HK-2 (cell line): ENCODE results near the gene ETV6.
A peak's percentile ranks its signal among the peaks of the same experiment; 100 is the strongest.
"Not testable (repeated sequence)": the region's sequence is repeated elsewhere in the genome, so short reads cannot be mapped to it uniquely, and the experiment has no call there.

ENCODE experiments used
- DNase-seq: peaks from one replicate; pipeline ENCODE4 v3.0.0-alpha.2; 2018; ENCODE audit not compliant: unreplicated experiment

Gene ETV6

DNA sequence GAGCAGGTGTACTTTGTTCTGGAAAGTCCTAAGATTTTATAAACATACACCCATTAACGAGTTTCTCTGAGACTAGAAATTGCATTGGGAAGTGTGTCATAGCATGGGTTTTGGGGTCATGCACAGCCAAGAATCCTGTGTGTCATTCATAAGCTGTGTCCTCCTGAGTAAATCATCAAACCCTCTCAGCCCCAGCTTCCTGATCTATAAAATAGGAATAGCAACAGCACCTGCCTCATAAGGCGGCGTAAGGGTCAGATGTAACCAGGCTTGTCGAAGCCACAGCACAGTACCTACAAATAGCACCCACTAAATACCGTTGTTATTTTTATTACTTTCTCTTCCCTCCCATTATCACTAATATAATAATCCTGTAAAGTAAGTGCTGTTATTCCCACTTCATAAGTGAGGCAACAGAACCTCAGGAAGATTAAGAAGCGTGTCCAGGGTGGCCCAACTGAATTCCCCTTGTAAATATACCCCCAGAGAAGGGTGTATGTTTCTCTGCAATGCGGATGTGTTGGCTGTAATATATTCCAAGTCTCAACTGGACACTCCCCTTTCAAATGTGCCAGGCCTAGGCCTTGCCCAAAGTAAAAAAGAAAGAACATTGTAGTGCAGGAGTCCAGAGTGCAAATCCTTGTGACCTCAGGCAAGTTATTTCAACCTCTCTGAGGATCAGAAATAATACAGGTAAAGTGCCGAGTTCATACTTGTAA lies 233.0 kb downstream of the ETV6 start:
- peak; percentile 36 for DNase-seq

DNA sequence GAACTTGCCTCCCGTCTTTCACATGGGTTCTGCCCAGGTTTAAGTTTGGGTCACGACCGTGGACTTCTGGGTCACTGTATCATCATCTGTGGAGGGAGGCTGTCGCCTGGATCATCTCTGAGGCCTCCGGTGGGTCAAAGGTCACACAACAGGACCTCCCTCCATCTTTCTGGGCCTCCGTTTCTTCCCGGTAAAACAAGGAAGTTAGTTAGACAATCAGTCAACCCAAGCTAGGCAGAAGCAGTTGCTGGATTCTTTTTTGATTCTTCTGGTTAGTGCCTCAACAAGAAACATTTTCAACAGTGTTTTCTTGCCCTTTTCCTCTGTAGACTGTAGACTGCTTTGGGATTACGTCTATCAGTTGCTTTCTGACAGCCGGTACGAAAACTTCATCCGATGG lies 234.6 kb downstream of the ETV6 start:
- no peak for DNase-seq

DNA sequence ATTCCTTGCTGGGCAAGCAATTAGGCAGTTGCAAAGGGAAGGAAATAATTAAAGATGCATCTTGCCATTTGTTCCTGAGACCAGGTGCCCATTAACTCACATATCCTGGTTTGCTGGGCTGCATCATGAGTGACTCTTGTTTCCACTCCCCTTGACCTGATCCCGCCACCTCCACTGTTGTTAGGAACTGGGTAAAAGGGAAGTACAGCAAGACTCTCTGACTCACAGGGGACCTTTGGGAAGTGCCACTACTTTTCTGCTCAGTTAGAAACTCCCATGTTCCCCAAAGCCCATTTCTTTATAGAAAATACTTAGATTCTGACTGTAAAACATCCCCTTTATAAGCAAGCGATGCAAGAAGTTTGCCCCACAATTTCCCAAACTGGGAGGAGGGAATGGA lies 235.2 kb downstream of the ETV6 start:
- peak; percentile 60 for DNase-seq

DNA sequence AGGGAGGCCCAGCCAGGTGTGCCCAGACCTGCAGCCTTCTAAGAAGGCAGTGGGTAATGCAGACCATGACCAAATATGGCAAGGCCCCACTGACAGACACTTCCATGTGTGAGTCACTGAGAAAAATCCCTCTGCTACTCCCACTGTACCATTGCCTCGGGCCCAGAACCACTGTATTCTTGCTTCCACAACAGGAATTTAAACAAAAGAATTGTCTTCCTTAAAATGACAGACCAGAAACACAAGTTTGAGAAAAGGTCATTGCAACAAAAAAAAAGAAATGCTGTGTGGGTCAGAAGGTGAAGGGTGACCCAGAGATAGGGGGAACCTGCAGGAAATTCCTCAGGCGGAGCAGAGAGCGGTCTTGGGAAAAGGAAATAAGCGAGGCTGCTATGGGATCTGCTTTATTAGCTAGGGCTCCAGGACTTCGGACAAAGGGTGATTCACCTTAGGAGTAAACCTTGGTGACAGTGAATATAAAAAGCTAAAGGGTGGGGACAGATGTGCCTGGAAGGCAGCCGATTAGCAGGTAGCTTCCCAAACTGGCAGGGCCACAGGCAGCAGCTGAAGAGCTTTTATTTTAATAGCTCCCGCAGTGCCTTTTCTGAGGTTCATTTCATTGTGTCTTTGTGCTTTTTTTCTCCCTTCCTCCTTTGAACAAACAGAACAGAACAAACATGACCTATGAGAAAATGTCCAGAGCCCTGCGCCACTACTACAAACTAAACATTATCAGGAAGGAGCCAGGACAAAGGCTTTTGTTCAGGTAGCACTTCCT lies 236.0 kb downstream of the ETV6 start:
- peak; percentile 58 for DNase-seq

DNA sequence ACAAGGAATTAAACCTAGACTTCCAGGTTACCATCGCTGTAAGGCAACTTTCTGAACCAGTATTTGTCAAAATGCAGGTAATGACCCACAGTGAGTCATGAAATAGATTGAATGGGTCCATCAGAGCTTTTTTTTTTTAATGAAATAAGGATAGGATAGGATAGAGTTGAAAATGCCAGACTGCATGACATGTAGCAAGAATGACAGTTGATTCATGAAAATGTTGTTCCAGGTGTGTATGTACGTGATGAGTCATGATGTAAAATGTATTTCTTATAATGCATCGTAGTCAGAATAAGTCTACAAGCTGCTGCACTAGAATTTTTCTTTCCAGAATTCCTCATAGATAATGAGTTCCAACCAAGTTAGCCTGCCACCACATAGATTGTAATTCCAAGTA lies 236.9 kb downstream of the ETV6 start:
- no peak for DNase-seq

DNA sequence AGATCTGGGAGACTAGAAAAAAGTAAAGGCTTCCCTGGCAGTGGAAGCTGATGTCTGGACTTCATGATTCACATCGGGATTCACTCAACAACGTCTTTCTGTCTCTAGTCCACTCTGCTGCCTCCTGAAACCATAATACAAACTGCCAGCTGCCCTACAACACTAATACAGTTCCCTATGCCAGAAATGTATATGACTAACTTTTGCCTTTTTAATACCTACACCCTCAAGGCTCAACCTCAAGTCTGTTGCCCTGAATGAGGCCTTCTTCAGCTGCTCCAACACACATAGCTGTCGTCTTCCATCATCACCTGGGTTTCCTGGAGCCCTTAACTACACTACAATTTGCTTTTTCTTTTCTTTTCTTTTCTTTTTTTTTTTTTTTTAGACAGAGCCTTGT lies 238.6 kb downstream of the ETV6 start:
- no peak for DNase-seq

DNA sequence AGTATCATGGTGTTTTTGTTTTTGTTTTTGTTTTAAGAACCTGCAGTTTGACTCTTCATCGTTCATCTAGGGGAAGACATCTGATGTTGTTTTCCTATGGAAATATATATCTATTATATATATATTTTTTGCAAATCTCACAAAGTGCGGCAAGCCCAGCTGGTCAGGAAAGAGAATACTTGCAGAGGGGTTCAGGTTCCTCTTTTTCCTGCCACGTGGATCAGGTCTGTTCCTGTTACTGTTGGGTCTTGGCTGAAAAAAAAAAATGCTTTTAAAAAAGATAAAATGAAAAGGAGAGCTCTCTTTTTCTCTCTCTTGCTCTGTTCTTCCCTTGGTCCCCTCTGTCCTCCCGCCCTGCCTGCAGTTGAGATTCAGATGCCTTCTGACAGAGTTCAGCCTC lies 241.9 kb downstream of the ETV6 start:
- DNase-seq: no peak

DNA sequence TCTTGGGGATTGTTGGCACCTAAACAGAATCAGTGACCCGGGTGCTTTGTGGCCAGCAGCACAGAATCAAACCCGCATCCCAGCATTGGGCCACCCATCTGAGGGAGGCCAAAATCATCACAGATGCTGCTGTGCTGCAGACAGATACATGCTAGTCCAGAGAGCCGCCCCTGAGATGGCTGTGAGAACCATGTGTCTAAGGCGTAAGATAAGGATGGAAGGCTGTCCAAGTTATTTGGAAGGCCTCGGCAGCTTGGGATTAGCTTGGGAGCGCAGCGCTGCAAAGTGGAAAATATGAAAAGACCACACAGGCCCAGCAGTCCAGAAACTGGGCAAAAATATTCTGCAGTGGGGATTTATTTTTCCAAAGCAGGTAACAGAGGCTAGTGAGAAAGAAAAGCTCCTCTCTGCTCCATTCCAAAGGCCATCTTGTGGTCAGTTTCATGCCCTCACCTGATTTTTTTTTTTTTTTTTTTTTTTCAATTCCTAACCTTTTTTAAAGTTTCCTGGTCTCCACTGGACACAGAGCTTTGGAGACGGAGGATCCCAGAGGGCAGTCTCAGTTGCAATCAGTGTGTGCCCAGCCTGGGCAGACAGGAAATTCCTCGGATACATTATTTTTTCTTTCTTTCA lies 242.4 kb downstream of the ETV6 start:
- DNase-seq: no peak

DNA sequence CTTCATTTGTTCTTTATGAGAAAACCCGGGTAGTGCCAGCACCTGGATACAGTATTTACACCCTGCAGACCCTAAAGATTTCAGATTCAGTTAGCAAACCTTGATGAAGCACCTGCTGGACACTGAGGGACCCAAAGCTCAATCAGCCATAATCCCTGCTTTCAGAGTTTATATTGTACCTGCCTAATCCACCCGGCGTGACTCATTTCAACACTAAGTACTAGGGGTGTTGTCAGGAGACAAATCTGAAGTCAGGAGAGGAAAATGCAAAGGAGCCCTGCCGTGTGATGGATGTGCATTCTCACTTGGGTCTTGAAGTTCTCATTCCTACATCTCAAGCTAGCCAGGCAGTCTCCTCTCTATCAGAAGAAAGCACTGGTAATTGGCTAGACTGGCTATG lies 244.5 kb downstream of the ETV6 start:
- no peak for DNase-seq

DNA sequence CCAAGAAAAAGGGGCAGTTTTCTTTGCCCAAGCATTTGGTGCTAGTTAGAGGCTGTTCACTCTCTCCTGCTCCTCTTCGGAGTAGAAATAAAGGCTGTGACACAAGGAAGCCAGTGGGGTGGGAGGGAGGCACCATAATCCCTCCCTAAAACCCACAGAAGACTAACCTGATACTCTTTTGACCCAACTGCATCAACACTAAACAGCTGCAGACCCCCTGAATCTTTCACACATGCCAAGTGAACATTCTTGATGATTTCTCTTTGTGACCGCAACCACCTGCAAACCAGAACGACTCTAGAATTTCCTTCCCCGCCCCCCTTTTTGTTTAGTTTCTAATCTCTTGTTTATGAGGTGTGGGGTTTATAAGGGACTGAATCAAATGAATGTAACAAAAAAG lies 245.4 kb downstream of the ETV6 start:
- no peak for DNase-seq

DNA sequence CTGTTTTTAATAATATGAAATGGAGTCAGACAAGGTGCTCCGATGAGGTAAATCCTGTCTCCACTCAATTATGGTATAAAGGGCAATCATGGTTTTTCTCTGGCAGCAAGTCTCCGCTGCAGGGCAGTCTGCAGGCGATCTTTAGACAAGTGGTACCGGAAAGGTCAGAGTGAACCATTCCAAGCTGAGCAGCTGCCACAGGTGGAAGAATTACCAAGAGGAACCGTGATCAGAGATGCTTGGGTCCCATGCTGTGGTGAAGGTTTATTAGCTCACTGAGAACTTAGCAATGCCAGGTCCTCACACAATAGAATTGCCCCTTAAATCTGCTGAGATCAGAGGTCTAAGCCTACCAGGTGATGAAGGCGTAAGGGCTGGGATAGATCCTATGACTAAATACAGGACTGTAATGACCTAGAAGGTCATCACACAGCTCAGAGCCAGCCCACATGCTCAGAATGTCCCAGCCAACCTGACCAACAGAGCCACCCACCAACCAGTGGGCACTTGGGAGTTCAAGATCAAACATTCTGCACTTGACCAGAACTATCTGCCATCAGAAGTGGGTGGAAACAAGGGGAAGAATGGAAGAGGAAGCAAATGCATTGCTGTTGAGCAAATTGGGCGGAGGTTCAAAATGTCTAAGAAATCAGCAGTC lies 246.1 kb downstream of the ETV6 start:
- DNase-seq: no peak

DNA sequence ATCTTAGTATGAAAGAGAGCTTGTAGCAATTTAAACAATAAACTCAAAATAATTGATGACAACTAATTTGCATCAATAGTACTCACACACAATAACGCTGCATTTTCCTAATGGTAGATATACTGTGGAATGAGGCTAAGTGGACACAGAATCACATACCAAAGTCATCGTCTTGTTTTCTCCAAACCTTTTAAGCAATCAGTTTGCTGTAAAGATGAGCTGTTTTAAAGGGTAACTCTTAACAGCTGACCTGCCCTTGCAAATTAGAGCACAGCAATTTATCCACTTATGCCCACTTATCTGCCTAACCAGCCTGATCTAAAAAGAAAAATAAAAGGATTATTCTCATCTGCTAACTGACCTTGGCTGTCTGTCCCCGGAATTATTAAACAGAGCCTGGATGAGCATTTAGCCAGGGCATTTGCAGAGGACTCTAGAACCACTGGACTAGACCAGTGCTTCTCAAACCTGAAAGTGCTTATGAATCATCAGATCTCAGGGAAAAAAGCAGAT lies 247.0 kb downstream of the ETV6 start:
- DNase-seq: no peak

DNA sequence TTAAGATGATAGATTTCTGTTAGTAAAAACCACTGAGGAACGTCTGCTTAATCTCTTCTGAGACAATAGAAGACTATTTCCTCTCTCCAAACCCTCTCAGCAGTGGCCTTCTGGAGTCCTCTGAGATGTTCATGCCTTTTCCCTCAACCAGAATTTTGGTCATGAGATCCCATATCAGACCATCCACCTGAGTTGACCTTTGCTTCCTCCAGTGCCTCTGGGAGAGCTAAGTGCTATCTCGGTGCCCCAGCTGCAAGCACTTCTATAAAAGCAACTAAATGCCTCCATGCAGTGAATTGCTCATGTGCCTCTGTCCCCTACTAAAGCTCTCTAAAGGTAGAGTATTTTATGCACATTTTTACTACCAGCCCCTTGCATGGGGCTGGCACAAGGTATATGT lies 248.4 kb downstream of the ETV6 start:
- no peak for DNase-seq

DNA sequence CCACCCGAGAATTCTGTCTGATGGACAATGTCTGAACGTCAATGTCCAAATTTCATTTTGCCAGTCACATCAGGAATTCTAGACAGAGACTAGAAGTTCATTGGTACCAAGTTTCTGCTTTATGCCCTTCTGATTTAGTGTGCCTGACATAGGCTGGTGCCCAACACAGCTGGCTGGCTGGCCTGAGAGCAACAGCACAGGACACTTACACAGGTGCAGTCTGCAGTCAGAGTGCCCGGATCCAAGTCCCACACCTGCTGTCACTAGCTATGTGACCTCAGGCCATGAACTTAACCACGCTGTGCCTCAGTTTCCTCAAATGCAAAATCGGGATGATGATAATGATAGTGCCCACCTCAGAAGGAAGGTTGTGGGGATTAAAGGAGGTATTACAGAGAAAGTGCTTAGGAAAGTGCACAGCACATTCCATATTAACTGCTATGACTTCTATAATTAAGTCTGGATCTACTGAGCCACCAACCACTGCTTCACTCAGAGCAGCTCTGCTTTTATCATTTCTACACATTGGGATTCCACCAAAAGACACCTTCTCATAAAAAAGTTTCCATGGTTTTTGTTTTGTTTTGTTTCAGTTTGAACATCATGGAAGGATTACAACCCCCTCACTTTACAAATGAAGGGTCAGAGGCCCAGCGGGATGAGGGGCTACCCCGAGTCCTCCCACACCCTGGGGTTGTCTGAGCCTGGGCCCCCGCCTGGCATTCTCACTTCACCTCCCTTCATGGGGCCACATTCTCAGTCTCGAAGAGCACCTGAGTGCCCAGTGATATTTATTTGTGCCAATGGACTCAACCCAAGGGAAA lies 252.4 kb downstream of the ETV6 start:
- DNase-seq: no peak

DNA sequence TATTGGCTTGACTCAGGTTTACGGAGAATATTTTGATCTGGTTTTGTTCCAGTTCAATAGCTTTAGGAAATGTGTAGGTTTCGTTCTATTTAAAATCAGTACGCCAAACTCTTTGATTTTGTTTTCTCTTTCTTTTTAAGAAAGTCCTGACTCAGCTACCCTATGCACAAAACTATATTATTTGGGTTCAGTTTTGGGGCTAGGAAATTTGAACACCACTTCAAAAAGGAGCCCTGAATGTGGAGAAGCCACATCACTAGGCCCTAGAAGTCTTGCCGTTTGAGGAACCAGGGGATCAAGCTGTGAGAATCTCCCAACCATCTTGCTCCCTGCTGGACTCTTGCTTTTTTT lies 253.0 kb downstream of the ETV6 start:
- DNase-seq: no peak

DNA sequence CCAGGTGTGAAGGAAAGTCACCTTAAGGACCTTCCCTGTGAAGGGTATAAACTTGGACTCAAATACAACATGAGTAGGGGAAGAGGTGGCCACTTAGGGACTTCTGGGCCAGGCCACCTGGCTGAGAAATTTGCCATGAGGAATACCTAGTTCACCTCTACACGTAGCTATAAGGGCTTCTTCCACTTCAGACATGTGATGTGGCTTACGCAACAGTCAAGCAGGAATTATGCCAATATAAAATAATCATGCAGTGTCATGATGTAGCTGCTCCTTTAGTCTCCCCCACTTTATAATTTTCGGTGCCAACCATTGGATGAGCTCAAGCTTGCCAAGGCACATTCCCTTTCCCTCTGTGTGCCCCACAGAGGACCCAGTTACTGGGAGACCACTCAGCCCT lies 254.7 kb downstream of the ETV6 start:
- no peak for DNase-seq

DNA sequence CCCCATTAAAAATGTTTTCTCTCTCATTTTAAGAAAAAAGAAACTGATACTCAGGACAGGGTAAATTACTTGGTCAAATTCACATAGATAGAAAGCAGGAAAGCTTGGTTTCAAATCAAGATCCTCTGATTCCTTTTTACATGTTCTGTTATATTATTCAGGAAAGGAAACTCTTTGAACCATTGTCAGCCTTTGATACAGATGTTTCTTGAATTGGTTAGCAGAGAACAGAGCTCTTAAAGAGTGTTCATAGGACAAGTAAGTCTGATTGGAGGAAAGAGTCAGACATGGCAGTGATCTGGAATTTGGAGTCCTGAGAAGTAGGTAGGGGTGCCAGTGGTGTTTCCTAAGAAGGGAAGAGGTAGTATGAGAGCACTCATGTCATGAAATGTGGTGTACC lies 256.1 kb downstream of the ETV6 start:
- DNase-seq: no peak

DNA sequence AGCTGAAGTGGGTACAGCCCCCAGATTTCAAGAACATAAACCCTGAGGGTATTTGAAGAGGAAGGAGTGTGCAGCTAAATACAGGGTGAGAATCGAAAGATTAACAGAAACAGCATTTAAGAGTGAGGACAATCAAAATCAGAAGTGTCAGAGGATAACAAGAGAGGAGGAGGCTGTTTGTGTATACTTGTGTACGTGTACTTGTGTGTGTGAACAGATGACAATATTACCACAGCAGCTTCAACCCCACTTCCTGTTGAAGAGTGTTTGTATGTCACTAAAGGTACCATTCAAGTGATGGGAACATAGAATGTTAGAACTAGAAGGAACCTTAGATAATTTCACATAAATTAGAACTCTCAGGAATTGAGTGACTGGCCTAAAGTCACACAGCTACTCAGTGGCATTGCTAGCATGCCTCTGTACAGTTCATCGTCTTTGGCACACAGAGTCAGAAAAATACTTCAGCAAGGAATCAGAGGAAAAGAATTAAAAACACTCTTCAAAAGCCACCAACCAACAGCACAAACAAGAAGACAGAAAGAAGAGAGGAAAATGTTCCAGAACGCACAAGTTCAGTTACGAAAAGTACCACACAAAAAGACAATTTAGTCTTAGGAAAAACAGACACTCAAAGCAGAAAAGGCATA lies 256.9 kb downstream of the ETV6 start:
- DNase-seq: no peak

DNA sequence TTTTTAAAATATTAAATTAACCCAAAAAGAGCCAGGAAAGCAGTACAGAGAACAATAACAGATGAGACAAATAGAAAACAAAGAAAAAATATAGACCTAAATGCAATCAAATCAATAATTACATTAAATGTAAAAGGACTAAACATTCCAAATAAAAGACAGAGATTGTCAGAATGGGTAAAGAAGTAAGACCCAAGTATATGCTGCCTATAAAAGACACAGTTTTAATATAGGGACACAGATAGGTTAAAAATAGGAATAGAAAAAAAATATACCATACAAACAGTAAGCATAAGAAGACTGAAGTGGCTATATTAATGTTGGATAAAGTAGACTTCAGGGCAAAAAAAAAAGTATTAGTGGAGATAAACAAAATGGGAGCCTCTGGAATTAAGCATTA lies 258.2 kb downstream of the ETV6 start:
- DNase-seq: no peak

DNA sequence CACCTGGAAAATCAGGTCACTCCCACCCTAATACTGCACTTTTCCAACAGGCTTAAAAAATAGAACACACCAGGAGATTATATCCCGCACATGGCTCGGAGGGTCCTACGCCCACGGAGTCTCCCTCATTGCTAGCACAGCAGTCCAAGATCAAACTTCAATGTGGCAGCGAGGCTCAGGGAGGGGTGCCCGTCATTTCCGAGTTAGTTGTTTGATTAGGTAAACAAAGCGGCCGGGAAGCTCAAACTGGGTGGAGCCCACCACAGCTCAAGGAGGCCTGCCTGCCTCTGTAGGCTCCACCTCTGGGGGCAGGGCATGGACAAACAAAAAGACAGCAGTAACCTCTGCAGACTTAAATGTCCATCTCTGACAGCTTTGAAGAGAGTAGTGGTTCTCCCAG lies 259.9 kb downstream of the ETV6 start:
- DNase-seq: not testable (repeated sequence)

DNA sequence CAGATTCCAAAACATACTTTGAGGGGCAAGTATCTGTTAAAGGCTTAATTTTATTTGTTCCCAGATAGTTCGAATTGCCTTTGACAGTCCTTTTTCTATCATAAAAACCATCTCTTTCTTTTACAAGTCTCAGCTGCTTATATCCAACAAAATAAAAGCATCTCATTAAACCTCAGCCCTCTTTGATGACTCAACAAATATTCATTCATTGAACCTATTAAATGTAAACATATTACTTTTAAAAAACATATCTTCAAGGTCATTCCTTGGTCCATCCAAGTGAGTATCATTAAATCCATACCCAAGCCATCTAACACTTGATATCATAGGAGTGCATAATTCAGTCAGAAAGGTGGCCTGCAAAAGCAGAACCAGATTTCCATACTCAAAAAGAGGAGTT lies 266.6 kb downstream of the ETV6 start:
- DNase-seq: no peak
